Fibroblast of pulmonary artery (primary cell): ENCODE data around the gene SCO1.
A peak's percentile ranks its signal among the peaks of the same experiment; 100 is the strongest.
"Not testable (repeated sequence)": the region's sequence is repeated elsewhere in the genome, so short reads cannot be mapped to it uniquely, and the experiment has no call there.

Source experiments
- DNase-seq: peaks from one replicate; pipeline ENCODE4 v3.0.0-alpha.2; 2010; ENCODE audit warnings: low read depth
- H3K4me3 ChIP-seq: replicated peaks from 2 replicates; pipeline ENCODE4 v1.5.1; 2011; ENCODE audit warnings: low read depth, mild to moderate bottlenecking, control low read depth, low read length, moderate library complexity
- TF ChIP-seq, protein P1 (sequence below): IDR thresholded peaks from 2 replicates; pipeline ENCODE4 v1.5.1; 2011; ENCODE audit warnings: mild to moderate bottlenecking, control low read depth, low read length, inconsistent platforms; ENCODE audit errors: missing control alignments

SCO1 gene

DNA sequence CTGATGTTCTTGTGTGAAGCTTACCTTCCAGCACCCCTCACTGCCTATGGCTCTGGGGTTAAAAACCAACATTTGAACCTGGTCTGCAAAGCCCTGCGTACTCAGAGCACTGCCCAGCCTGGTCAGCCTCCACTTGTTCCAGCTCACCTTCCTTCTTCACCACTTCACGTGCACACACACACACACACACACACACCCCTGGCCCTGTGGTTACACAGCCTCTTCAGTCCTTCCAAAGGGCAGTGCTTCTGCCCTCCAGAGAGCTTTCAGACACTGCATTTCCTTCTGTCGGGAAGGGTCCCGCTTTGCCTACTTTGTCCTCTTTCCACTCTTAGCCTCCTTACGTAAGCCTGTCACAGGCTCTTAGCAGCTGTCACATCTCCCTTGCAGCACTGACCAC lies 42.1 kb upstream of the SCO1 start:
- no peak for DNase-seq
- H3K4me3 ChIP-seq = no peak overlapping the region
- TF ChIP-seq, protein P1, sequence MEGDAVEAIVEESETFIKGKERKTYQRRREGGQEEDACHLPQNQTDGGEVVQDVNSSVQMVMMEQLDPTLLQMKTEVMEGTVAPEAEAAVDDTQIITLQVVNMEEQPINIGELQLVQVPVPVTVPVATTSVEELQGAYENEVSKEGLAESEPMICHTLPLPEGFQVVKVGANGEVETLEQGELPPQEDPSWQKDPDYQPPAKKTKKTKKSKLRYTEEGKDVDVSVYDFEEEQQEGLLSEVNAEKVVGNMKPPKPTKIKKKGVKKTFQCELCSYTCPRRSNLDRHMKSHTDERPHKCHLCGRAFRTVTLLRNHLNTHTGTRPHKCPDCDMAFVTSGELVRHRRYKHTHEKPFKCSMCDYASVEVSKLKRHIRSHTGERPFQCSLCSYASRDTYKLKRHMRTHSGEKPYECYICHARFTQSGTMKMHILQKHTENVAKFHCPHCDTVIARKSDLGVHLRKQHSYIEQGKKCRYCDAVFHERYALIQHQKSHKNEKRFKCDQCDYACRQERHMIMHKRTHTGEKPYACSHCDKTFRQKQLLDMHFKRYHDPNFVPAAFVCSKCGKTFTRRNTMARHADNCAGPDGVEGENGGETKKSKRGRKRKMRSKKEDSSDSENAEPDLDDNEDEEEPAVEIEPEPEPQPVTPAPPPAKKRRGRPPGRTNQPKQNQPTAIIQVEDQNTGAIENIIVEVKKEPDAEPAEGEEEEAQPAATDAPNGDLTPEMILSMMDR = no peak

DNA sequence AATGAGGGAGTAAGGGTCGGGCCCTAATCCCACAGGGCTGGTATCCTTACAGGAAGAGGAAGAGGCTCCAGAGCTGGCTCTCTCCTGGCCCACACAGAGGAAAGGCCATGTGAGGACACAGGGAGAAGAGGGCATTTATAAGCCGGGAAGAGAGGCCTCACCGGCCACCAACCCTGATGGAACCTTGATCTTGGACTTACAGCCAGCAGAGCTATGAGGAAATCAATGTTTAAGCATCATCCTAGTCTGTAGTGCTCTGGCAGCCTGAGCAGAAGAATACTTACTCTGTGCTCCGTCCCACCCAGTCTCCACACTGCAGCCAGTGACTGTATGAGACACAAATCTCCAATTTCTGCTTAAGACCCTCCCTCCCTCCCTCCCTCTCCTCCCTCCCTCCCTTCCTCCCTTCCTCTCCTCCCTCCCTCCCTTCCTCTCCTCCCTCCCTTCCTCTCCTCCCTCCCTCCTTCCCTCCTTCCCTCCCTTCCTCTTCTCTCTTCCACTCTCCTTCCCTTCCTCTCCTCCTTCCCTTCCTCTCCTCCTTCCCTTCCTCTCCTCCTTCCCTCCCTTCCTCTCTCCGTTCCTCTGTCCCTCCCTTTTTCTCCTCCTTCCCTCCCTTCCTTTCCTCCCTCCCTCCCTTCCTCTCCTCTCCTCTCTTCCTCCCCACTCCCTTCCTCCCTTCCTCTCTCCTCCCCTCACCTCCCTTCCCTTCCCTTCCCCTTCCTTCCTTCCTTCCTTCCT lies 41.4 kb upstream of the SCO1 start:
- TF ChIP-seq, protein P1 = no peak
- no peak for DNase-seq
- no peak overlapping the region for H3K4me3 ChIP-seq

DNA sequence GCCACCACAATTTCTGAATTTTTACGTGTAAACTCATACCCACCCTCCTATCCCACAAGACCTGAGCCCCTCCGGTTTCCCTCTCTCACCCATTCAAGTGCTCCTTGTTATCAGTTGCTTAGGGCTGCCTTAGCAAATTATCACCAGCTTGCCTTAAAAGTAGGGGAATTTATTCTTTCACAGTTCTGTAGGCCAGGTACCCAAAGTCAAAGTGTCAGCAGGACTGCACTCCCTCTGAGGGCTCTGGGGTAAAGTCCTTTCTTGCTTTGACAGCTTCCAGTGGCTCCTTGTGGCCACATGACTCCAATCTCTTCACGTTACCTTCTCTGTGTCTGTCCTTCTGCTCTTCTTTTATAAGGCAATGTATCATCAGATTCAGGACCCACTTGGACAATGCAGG lies 40.4 kb upstream of the SCO1 start:
- TF ChIP-seq, protein P1 = no peak
- H3K4me3 ChIP-seq = no peak overlapping the region
- DNase-seq = no peak

DNA sequence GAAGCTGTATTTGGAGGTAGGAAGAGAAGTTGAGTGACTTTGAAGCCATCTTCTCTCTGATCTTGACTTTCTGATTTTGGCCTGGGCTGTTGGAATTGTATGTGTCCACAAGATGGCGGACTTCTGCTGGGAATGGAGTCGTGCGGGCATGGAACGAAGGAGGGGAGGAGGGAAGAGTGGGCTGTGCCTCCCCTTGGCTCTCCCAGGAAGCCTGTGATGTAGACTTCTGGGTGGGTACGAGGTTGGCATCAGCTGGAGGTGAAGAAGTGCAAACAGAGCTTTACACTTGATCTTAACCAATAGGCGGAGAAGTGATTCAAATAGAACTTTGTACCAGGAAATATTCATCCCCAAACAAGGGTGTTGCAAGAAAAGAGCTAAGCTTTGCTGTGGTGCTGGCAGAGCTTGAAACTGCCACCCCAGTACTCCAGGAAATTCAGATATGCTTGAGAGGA lies 39.9 kb upstream of the SCO1 start:
- TF ChIP-seq, protein P1 = peak; percentile 87
- H3K4me3 ChIP-seq = no peak overlapping the region
- DNase-seq = peak; percentile 66

DNA sequence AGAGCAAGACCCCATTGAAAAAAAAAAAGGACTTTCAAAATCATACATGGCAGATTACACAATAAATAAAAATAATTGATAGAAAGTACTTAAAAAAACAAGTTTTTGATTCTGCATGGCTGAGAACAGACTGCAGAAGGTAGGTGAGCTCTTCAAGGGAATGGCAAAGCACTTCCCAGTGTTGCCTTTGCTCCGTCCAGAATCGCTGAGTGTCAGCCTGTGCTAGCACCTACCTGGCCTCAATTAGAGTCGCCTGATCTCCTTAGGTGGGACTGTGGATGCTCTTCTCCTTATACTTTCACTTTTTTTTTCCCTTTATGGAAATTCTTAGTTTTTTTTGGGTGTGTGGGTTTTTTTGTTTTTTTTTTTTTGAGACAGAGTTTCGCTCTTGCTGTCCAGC lies 38.5 kb upstream of the SCO1 start:
- no peak overlapping the region for H3K4me3 ChIP-seq
- no peak for DNase-seq
- TF ChIP-seq, protein P1 = no peak

DNA sequence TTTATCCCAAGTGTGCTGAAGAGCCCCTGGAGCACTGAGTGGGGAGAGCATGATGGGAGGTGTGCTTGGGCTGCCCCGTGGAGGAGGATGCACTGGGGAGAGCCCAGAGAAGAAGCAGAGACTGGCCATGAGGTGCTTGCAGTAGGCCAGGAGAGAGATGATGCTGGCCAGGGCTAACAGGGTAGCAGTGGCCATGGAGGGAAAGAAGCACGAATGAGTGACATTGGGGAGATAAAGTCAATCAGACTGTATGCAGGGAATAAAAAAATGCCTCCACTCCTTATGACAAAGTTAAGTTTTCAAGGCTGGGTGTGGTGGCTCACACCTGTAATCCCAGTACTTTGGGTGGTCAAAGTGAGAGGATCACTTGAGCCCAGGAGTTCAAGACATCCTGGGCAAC lies 37.9 kb upstream of the SCO1 start:
- TF ChIP-seq, protein P1 = no peak
- no peak overlapping the region for H3K4me3 ChIP-seq
- no peak for DNase-seq

DNA sequence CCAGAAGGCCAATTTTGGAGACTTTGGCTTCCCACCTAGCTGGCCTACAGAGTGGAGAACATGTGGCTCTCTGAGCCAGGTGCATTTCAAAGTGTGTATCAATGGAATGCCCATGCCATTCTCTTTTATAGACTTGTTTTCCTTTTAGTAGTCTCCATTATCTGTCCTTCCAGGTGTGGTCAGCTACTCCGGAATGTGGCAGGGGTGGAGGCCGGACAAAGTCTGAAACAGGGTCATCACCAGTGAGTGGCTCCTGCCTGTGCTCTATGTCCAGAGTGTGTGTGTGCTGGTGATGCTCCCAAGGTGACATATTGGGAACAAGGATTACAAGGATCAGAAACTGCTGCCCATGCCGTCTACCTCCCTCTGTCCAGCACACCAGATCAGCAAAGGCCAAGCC lies 36.3 kb upstream of the SCO1 start:
- TF ChIP-seq, protein P1 = no peak
- H3K4me3 ChIP-seq = no peak overlapping the region
- no peak for DNase-seq

DNA sequence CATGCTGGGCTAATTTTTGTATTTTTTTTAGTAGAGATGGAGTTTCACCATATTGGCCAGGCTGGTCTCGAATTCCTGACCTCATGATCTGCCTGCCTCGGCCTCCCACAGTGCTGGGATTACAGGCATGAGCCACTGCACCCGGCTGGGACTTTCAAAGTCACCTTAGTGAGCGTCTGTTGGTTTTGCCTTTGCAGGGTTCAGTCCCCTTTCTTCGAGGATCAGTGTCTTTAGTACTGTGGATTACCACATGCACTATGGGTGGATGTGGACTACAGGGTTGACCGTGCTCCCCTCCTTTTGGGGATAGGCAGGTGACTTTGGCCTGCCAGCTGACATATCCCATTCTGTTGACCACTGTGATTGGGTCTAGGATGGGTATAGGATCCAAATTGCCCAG lies 34.8 kb upstream of the SCO1 start:
- not testable (repeated sequence) for H3K4me3 ChIP-seq

More for the DNA sequence above, 34.8 kb upstream of the SCO1 start:
- not testable (repeated sequence) for DNase-seq
